LNCAP (cell line): ENCODE results near the gene KRT86.

ENCODE experiments used
- TF ChIP-seq, protein P1 (sequence below): fragments of 450-650 bp; IDR thresholded peaks from 2 replicates; pipeline ENCODE4 v1.5.1; 2017; ENCODE audit warnings: mild to moderate bottlenecking

The KRT86 gene

DNA sequence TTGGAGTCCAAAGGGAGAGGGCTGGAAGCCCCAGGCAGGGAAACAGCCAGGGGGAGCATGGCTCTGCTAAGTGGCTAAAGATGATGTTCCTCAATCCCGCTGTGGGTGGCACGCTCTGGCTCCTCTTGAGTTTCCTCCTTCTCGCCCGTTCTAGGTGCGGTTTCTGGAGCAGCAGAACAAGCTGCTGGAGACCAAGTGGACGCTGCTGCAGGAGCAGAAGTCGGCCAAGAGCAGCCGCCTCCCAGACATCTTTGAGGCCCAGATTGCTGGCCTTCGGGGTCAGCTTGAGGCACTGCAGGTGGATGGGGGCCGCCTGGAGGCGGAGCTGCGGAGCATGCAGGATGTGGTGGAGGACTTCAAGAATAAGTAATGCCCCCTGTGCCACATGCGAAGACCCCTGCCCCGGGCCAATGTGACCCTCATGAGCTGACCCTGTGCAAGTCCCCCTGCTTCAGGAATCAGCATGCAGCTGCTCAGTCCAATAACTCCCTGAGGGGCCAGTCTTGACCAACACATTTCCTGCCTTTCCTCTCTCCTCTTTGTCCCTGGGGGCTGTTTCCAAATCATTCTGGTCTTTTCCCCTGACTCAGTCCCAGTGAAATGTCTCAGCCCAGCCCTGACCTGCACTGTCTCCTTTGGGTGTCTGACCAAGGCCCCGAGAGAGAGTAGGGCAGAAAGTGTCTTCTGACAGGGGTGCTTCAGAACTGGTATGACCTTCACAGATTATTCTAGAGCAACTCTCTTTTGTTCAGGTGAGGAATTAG is 39.3 kb upstream of the KRT86 start:
- TF ChIP-seq, protein P1, sequence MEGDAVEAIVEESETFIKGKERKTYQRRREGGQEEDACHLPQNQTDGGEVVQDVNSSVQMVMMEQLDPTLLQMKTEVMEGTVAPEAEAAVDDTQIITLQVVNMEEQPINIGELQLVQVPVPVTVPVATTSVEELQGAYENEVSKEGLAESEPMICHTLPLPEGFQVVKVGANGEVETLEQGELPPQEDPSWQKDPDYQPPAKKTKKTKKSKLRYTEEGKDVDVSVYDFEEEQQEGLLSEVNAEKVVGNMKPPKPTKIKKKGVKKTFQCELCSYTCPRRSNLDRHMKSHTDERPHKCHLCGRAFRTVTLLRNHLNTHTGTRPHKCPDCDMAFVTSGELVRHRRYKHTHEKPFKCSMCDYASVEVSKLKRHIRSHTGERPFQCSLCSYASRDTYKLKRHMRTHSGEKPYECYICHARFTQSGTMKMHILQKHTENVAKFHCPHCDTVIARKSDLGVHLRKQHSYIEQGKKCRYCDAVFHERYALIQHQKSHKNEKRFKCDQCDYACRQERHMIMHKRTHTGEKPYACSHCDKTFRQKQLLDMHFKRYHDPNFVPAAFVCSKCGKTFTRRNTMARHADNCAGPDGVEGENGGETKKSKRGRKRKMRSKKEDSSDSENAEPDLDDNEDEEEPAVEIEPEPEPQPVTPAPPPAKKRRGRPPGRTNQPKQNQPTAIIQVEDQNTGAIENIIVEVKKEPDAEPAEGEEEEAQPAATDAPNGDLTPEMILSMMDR: no peak

DNA sequence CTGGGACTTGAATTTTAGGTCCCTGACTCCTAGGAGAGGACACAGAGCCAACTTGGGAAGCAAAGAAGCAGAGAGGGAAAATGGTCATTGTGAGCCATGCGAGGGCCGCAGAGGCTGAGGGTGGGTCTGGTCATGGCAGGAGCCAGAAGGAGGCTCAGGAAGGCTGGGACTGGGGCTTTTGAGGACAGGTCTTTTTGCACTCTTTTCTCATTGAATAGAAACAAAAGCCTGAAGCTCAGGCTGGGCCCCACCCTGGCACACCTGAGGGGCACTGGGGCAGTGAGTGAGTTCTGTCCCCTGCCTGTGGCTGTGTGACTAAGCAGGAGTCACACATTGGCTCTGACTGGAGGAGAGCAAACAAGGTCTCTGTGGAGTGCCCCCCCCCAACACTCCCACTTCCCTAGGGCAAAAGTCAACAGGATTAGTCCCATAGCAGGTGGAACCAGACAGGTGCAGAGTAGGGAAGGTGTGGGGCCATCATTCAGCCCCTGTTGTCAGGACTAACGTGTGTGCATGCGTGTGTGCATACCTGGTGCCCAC is 38.6 kb upstream of the KRT86 start:
- TF ChIP-seq, protein P1: no peak

DNA sequence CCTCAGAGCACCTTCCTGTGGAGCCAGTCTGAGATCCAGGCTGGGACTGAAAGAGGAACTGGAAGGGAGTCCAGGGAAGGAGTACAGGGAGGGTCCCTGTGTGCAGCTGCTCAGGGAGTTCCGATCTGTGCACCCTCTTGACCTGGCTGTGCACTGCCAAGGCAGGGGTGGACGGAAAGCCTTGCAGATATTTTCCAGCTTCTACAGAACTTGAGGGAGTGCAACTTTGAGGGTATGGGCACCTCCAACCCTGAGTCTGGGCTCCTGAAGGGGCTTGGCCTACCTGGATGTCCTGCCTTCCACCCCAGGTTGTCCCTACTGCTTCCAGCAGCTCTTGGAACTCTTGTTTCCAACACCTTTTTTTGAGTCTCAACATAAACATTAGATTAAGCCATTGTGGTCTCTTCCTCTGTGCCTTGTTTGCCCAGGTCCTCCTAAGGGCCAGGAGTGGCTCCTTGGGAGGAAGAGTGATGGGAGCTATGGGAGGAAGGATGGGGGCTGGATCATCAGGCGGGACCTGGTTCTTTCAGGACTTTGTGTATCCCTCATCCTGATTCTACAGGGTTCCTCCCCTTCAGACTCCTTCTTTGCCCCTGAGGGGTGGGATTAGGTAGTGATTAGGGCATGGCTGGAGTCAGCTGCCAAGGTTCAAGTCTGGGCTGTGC is 37.9 kb upstream of the KRT86 start:
- TF ChIP-seq, protein P1: no peak

DNA sequence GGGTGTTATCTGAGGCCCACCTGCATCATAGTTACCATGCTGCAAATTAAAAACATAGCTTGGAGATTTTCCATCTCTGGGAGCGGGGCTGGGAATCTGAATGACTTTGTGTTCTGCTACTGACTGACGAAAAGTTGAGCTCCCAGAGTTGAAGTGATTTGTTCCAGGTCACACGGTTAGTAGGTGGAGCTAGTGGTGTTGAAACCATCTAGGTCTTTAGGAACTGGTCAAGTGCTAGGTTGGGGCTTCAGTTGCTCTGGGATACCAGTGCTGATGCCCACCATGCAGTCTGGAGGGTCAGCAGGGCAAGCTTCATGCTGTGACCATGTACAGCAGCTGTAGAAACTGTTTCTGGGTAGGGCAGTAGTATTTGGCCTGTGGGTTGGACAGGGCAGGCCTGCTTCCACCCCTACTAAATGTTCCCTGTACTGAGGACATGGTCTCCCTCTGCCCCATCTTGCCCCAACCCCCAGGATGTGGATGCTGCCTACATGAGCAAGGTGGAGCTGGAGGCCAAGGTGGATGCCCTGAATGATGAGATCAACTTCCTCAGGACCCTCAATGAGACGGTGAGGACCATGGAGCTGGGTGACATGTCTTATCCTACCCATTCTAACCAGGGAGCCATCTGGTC is 36.1 kb upstream of the KRT86 start:
- TF ChIP-seq, protein P1: no peak

DNA sequence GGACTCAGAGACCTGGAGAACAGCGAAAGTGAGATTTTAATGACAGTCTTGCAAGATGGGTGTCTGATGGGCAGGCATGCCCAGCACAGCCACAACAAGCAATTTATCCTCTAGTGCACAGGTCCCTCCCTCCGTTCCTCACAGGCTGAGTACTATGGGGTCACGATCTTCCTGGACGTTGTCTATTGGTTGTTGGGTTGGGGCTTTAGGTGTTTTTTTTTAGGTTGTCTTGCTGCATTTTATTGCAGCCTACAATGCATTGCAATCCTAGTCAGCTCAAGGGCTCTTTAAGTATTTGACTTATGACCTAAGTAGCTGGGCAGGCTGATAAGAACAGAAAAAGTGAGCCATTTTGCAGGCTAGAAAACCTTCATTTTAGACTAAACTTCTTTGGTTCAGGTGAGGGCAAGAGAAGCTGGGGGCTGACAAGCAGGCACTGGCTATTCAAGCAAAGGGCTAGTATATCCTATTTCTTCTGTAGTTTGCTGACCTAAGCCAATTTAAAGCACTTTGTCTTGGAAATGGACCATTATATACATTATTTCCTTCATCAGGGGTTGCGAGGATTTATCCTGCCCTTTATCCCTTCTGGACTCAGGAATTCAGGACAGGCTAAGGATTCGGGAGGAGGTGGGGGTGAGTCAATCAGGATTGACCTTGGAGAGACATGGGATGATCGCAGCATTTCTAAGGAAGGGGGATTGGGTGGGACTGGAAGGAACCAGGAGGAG is 35.4 kb upstream of the KRT86 start:
- TF ChIP-seq, protein P1: no peak

DNA sequence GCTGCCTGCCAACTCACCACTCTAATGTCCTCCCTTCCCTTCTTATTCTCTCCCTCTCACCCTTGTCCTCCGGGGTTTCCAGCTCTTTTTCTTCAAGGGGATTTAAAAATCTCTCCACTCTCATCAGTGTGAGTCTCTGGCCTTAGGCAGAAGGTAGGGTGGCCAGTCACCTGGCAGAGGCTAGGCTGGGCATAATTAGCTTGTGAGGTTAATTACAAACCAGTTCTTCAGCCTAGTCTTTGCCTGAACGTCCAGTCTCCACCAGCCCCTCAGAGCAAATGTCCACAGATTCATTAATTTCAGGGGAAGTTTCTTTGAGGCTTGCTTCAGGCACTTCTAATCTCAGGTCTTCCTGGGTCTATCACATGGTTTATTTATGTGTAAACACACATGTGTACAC is 34.7 kb upstream of the KRT86 start:
- TF ChIP-seq, protein P1: no peak

DNA sequence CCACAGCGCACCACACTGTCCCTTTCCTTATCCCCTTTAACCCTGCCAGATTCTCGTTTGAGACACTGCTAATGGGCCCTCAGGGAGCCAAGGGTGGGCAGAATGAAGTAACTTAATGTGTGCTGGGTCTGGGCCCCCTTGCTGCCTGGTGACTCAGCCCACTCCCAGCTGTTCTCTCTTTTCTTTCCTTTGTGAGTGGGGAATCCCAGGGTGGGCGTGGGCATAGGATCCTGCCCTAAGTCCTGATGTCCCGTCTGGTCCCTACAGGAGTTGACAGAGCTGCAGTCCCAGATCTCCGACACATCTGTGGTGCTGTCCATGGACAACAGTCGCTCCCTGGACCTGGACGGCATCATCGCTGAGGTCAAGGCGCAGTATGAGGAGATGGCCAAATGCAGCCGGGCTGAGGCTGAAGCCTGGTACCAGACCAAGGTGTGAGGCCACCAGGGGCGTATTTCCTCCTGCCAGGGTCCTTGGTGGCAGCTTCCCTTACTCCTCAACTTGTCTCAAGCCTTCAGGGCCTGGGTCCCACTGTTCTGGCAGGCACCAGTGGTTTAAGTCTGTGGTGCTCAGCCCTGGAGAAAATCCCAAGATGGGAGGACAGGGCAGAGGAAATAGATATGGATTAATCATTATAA is 33.1 kb upstream of the KRT86 start:
- TF ChIP-seq, protein P1: no peak
